Activated naive CD4-positive, alpha-beta T cell treated with anti-CD3 and anti-CD28 coated beads for 36 hours (primary cell): ENCODE data around the gene PTPRN2. TPM values are rescaled to one million over a fixed set of nuclear protein-coding genes. Genes with fewer than 3 reads are reported as not detected.
"Not testable (repeated sequence)": the region's sequence is repeated elsewhere in the genome, so short reads cannot be mapped to it uniquely, and the experiment has no call there.

Experiments used
- CTCF ChIA-PET: fragments of 350-600 bp; sonication (Branson Sonifier 250); formaldehyde crosslinking; loops from one replicate; lab custom pipeline; 2021; ENCODE audit warnings: antibody characterized with exemption; lab: Charles Lee
- DNase-seq: peaks from one replicate; pipeline ENCODE4 v3.0.0-alpha.2; 2020
- H3K27ac Mint-ChIP-seq: one replicate; pipeline ENCODE4 v1.8.0; 2021; ENCODE audit warnings: mild to moderate bottlenecking, mixed read lengths
- H3K27me3 Mint-ChIP-seq: one replicate; pipeline ENCODE4 v1.8.0; 2021; ENCODE audit warnings: low read depth, mixed read lengths
- H3K36me3 Mint-ChIP-seq: one replicate; pipeline ENCODE4 v1.8.0; 2021; ENCODE audit warnings: low read depth, mixed read lengths
- H3K4me1 Mint-ChIP-seq: one replicate; pipeline ENCODE4 v1.8.0; 2021; ENCODE audit warnings: low read depth, mixed read lengths
- H3K4me3 Mint-ChIP-seq: one replicate; pipeline ENCODE4 v1.8.0; 2021; ENCODE audit warnings: mild to moderate bottlenecking, moderate library complexity, mixed read lengths
- H3K9me3 Mint-ChIP-seq: one replicate; pipeline ENCODE4 v1.8.0; 2021; ENCODE audit warnings: mixed read lengths
- intact Hi-C: fragments of 100-400 bp; cut with micrococcal nuclease; formaldehyde crosslinking; loops from one replicate; pipeline ENCODE4 v1.15.1; 2023
- total RNA-seq, 2 experiments: library from RNA; stranded (reverse); gene quantifications; one replicate each; pipeline ENCODE4 v1.2.3, GENCODE V29; 2021

PTPRN2 gene
- total RNA-seq, 2 experiments from 2014 or later: 0.54 to 0.62 TPM

- no peak overlapping the region for H3K27ac Mint-ChIP-seq
- H3K9me3 Mint-ChIP-seq: peaks cover 9% of the 10 kb centered on the region
- no peaks in the 10 kb centered on the region for H3K4me1 Mint-ChIP-seq
- CTCF ChIA-PET: no interaction called here
- no peaks in the 10 kb centered on the region for H3K36me3 Mint-ChIP-seq
- DNase-seq: no peak
- intact Hi-C loops: no loop called here
- H3K4me3 Mint-ChIP-seq: no peak overlapping the region
- H3K27me3 Mint-ChIP-seq: peaks cover 17% of the 10 kb centered on the region
Observed at GRCh38 chr7:158467562-158467961, 120.1 kb downstream of the PTPRN2 start.

- Mint-ChIP-seq H3K36me3 (no peaks in the 10 kb centered on the region), H3K27me3 (peaks cover 6% of the 10 kb centered on the region), H3K4me3 (no peak overlapping the region), H3K9me3 (peaks cover 9% of the 10 kb centered on the region), H3K4me1 (no peaks in the 10 kb centered on the region), H3K27ac (no peak overlapping the region)
- DNase-seq: no peak
- intact Hi-C loops: no loop called here
- CTCF ChIA-PET: no interaction called here
Observed at GRCh38 chr7:158463317-158463716, 124.3 kb downstream of the PTPRN2 start.

GRCh38 chr7:158461824-158462223, 125.8 kb downstream of the PTPRN2 start:
- Mint-ChIP-seq H3K4me1 (no peaks in the 10 kb centered on the region), H3K36me3 (no peaks in the 10 kb centered on the region), H3K9me3 (peaks cover 9% of the 10 kb centered on the region), H3K27me3 (no peaks in the 10 kb centered on the region), H3K27ac (no peak overlapping the region), H3K4me3 (no peak overlapping the region)
- intact Hi-C loops: no loop called here
- CTCF ChIA-PET: no interaction called here
- no peak for DNase-seq

GRCh38 chr7:158460665-158461064, 127.0 kb downstream of the PTPRN2 start:
- H3K27me3 Mint-ChIP-seq: no peaks in the 10 kb centered on the region
- CTCF ChIA-PET: no interaction called here
- H3K9me3 Mint-ChIP-seq: peaks cover 11% of the 10 kb centered on the region
- H3K36me3 Mint-ChIP-seq: no peaks in the 10 kb centered on the region
- no peaks in the 10 kb centered on the region for H3K4me1 Mint-ChIP-seq
- H3K27ac Mint-ChIP-seq: no peak overlapping the region
- DNase-seq: no peak
- intact Hi-C loops: no loop called here
- no peak overlapping the region for H3K4me3 Mint-ChIP-seq

GRCh38 chr7:158458716-158459282, 128.8 kb downstream of the PTPRN2 start:
- no peak for DNase-seq
- peaks cover 8% of the 10 kb centered on the region for H3K9me3 Mint-ChIP-seq
- no peak overlapping the region for H3K27ac Mint-ChIP-seq
- H3K4me1 Mint-ChIP-seq: no peaks in the 10 kb centered on the region
- intact Hi-C loops: no loop called here
- no peaks in the 10 kb centered on the region for H3K27me3 Mint-ChIP-seq
- no peaks in the 10 kb centered on the region for H3K36me3 Mint-ChIP-seq
- CTCF ChIA-PET: no interaction called here
- H3K4me3 Mint-ChIP-seq: no peak overlapping the region

GRCh38 chr7:158458096-158458495, 129.5 kb downstream of the PTPRN2 start:
- DNase-seq: no peak
- H3K27ac Mint-ChIP-seq: no peak overlapping the region
- no peak overlapping the region for H3K4me3 Mint-ChIP-seq
- CTCF ChIA-PET: no interaction called here
- H3K4me1 Mint-ChIP-seq: no peaks in the 10 kb centered on the region
- no peaks in the 10 kb centered on the region for H3K36me3 Mint-ChIP-seq
- no peaks in the 10 kb centered on the region for H3K27me3 Mint-ChIP-seq
- H3K9me3 Mint-ChIP-seq: peaks cover 3% of the 10 kb centered on the region
- intact Hi-C loops: no loop called here

GRCh38 chr7:158457586-158457985, 130.0 kb downstream of the PTPRN2 start:
- CTCF ChIA-PET, H3K27ac Mint-ChIP-seq, H3K9me3 Mint-ChIP-seq, H3K36me3 Mint-ChIP-seq, H3K4me1 Mint-ChIP-seq, H3K27me3 Mint-ChIP-seq, H3K4me3 Mint-ChIP-seq, intact Hi-C loops, DNase-seq: not testable (repeated sequence)

- Mint-ChIP-seq H3K9me3 (peaks cover 2% of the 10 kb centered on the region), H3K27me3 (peaks cover 3% of the 10 kb centered on the region), H3K36me3 (no peaks in the 10 kb centered on the region), H3K4me3 (no peak overlapping the region), H3K27ac (no peak overlapping the region), H3K4me1 (no peaks in the 10 kb centered on the region)
- DNase-seq: no peak
- intact Hi-C loops: no loop called here
- CTCF ChIA-PET: no interaction called here
Observed at GRCh38 chr7:158454631-158455030, 133.0 kb downstream of the PTPRN2 start.

- Mint-ChIP-seq H3K27me3 (peaks cover 3% of the 10 kb centered on the region), H3K4me3 (no peak overlapping the region), H3K9me3 (peaks cover 2% of the 10 kb centered on the region), H3K27ac (no peak overlapping the region), H3K36me3 (no peaks in the 10 kb centered on the region), H3K4me1 (no peaks in the 10 kb centered on the region)
- no peak for DNase-seq
- CTCF ChIA-PET: no interaction called here
- intact Hi-C loops: no loop called here
Observed at GRCh38 chr7:158453663-158454062, 134.0 kb downstream of the PTPRN2 start.

GRCh38 chr7:158452331-158452730, 135.3 kb downstream of the PTPRN2 start:
- Mint-ChIP-seq H3K4me1 (no peaks in the 10 kb centered on the region), H3K9me3 (peaks cover 2% of the 10 kb centered on the region), H3K27ac (no peak overlapping the region), H3K4me3 (no peak overlapping the region), H3K27me3 (peaks cover 3% of the 10 kb centered on the region), H3K36me3 (no peaks in the 10 kb centered on the region)
- intact Hi-C loops: no loop called here
- no peak for DNase-seq
- CTCF ChIA-PET: no interaction called here

- CTCF ChIA-PET: interaction anchor here (0.5 kb wide), 1 partner anchor 463 kb away, joined by 3 read pairs; no protein-coding TSS in a partner anchor
- Mint-ChIP-seq H3K27me3 (peaks cover 3% of the 10 kb centered on the region), H3K9me3 (no peaks in the 10 kb centered on the region), H3K27ac (no peak overlapping the region), H3K4me1 (no peaks in the 10 kb centered on the region), H3K4me3 (no peak overlapping the region), H3K36me3 (no peaks in the 10 kb centered on the region)
- no peak for DNase-seq
- intact Hi-C loops: no loop called here
Observed at GRCh38 chr7:158450476-158451124, 137.0 kb downstream of the PTPRN2 start.

GRCh38 chr7:158449942-158450341, 137.7 kb downstream of the PTPRN2 start:
- DNase-seq: no peak
- Mint-ChIP-seq H3K4me3 (no peak overlapping the region), H3K36me3 (no peaks in the 10 kb centered on the region), H3K27ac (no peak overlapping the region), H3K27me3 (peaks cover 3% of the 10 kb centered on the region), H3K9me3 (no peaks in the 10 kb centered on the region), H3K4me1 (no peaks in the 10 kb centered on the region)
- CTCF ChIA-PET: no interaction called here
- intact Hi-C loops: no loop called here

GRCh38 chr7:158449266-158449665, 138.4 kb downstream of the PTPRN2 start:
- Mint-ChIP-seq H3K9me3 (no peaks in the 10 kb centered on the region), H3K36me3 (no peaks in the 10 kb centered on the region), H3K27ac (no peak overlapping the region), H3K27me3 (peaks cover 3% of the 10 kb centered on the region), H3K4me1 (no peaks in the 10 kb centered on the region), H3K4me3 (no peak overlapping the region)
- intact Hi-C loops: no loop called here
- no peak for DNase-seq
- CTCF ChIA-PET: no interaction called here
